CD4-positive, alpha-beta memory T cell (primary cell): ENCODE measurements around the gene FBXW8. TPM values are rescaled to one million over a fixed set of nuclear protein-coding genes. Genes with fewer than 3 reads are reported as not detected.

Source experiments
- CTCF ChIA-PET: fragments of 350-600 bp; sonication (Branson Sonifier 250); formaldehyde crosslinking; loops from one replicate; lab custom pipeline; 2021; ENCODE audit warnings: inconsistent platforms; ENCODE audit not compliant: partially characterized antibody; lab: Charles Lee
- POLR2A ChIA-PET: fragments of 350-600 bp; sonication (Branson Sonifier 250); formaldehyde crosslinking; loops from one replicate; lab custom pipeline; 2021; ENCODE audit not compliant: partially characterized antibody; lab: Charles Lee
- DNase-seq, 5 donors: peaks; one replicate each; pipeline versions ENCODE4 v3.0.0 to v3.0.0-alpha.2; 2020 to 2022; ENCODE audit warnings: mixed read lengths in 1 of 5
- H3K27ac ChIP-seq: one replicate; pipeline ENCODE4 v1.7.0; 2013; ENCODE audit warnings: low read depth, low read length
- H3K27me3 ChIP-seq: 2 replicates; pipeline ENCODE4 v1.7.0; 2013; ENCODE audit warnings: mild to moderate bottlenecking, low read length, moderate library complexity; ENCODE audit not compliant: insufficient read depth
- H3K36me3 ChIP-seq: 2 replicates; pipeline ENCODE4 v1.7.0; 2013; ENCODE audit warnings: mild to moderate bottlenecking, low read length, moderate library complexity; ENCODE audit not compliant: insufficient read depth
- H3K4me1 ChIP-seq: 2 replicates; pipeline ENCODE4 v1.7.0; 2013; ENCODE audit warnings: mild to moderate bottlenecking, low read length, moderate library complexity; ENCODE audit not compliant: insufficient read depth
- H3K4me3 ChIP-seq, 2 donors: one replicate each; pipeline ENCODE4 v1.7.0; 2013; ENCODE audit warnings: low read length in 2 of 2, mild to moderate bottlenecking in 1 of 2
- H3K9me3 ChIP-seq, 2 donors: one replicate each; pipeline ENCODE4 v1.7.0; 2013; ENCODE audit warnings: low read length in 2 of 2, control low read depth in 1 of 2; ENCODE audit not compliant: control insufficient read depth in 1 of 2
- H3K27ac Mint-ChIP-seq, 7 donors: one replicate each; pipeline ENCODE4 v1.8.0; 2020 to 2021; ENCODE audit warnings: mixed read lengths in 7 of 7, mild to moderate bottlenecking in 6 of 7, inconsistent platforms in 3 of 7, moderate library complexity in 3 of 7
- H3K27me3 Mint-ChIP-seq, 2 donors: one replicate each; pipeline ENCODE4 v1.8.0; 2020 to 2021; ENCODE audit warnings: mixed read lengths in 2 of 2
- H3K36me3 Mint-ChIP-seq, 2 donors: one replicate each; pipeline ENCODE4 v1.8.0; 2020 to 2021; ENCODE audit warnings: mixed read lengths in 2 of 2, inconsistent platforms in 1 of 2, mild to moderate bottlenecking in 1 of 2
- H3K4me1 Mint-ChIP-seq, 4 donors: one replicate each; pipeline ENCODE4 v1.8.0; 2020 to 2021; ENCODE audit warnings: mixed read lengths in 4 of 4, mild to moderate bottlenecking in 1 of 4
- H3K4me3 Mint-ChIP-seq, 8 donors: one replicate each; pipeline ENCODE4 v1.8.0; 2020 to 2021; ENCODE audit warnings: mixed read lengths in 8 of 8, mild to moderate bottlenecking in 7 of 8, moderate library complexity in 6 of 8, inconsistent platforms in 3 of 8
- H3K9me3 Mint-ChIP-seq, 8 donors: one replicate each; pipeline ENCODE4 v1.8.0; 2020 to 2021; ENCODE audit warnings: mixed read lengths in 8 of 8, mild to moderate bottlenecking in 5 of 8, inconsistent platforms in 3 of 8, moderate library complexity in 1 of 8
- intact Hi-C: fragments of 100-400 bp; cut with micrococcal nuclease; formaldehyde crosslinking; loops from one replicate; pipeline ENCODE4 v1.15.1; 2023
- polyA plus RNA-seq, 2 donors: library from polyadenylated mRNA; unstranded; fragments of 300-500 nt; fragmentation: Illumina TruSeq; gene quantifications; one replicate each; pipeline ENCODE4 v1.2.3, GENCODE V29; 2021
- total RNA-seq, 2 experiments: library from RNA; stranded (reverse); gene quantifications; one replicate each; pipeline ENCODE4 v1.2.3, GENCODE V29; 2021

Gene FBXW8
- total and polyA plus RNA-seq, 4 experiments from 2014 or later: 2.3 to 10.2 (median 7.0) TPM

GRCh38 chr12:117023998-117024960 lies 113.5 kb downstream of the FBXW8 start:
- peak overlapping the region in 1 of 7 donors; percentile 66 for H3K27ac Mint-ChIP-seq
- intact Hi-C loops: loop anchor here (10.0 kb wide), 1 partner anchor 319 kb away; no protein-coding TSS in a partner anchor

GRCh38 chr12:117024961-117025480 lies 114.3 kb downstream of the FBXW8 start:
- DNase-seq: no peak
- H3K36me3 Mint-ChIP-seq: peaks cover 27 to 34% of the 10 kb centered on the region in 2 donors
- intact Hi-C loops: loop anchor here (1.0 to 10.0 kb wide), 2 partner anchors 94 to 320 kb away; no protein-coding TSS in a partner anchor
- H3K27ac ChIP-seq: no peak overlapping the region
- no peaks in the 10 kb centered on the region for H3K9me3 Mint-ChIP-seq
- no peaks in the 10 kb centered on the region for H3K9me3 ChIP-seq
- ChIA-PET CTCF (interaction anchor here (0.7 to 10.3 kb wide), 10 partner anchors 8 to 322 kb away, joined by 3 to 187 read pairs (median 7); no protein-coding TSS in a partner anchor), POLR2A (no interaction called here)
- H3K4me3 ChIP-seq: no peak overlapping the region
- peak overlapping the region in 1 of 7 donors; percentile 29 for H3K27ac Mint-ChIP-seq
- peaks cover 19% of the 10 kb centered on the region for H3K36me3 ChIP-seq
- H3K27me3 Mint-ChIP-seq: no peaks in the 10 kb centered on the region
- peaks cover 6% of the 10 kb centered on the region for H3K4me1 ChIP-seq
- peak overlapping the region in 1 of 8 donors; percentile 23 for H3K4me3 Mint-ChIP-seq
- H3K4me1 Mint-ChIP-seq: peaks cover 0 to 10% (median 5%) of the 10 kb centered on the region in 4 donors
- no peaks in the 10 kb centered on the region for H3K27me3 ChIP-seq

More at GRCh38 chr12:117023998-117024960, 113.5 kb downstream of the FBXW8 start:
- Mint-ChIP-seq H3K36me3 (peaks cover 25 to 35% of the 10 kb centered on the region in 2 donors), H3K9me3 (no peaks in the 10 kb centered on the region), H3K4me3 (peak overlapping the region in 1 of 8 donors; percentile 21), H3K27me3 (no peaks in the 10 kb centered on the region), H3K4me1 (peaks cover 0 to 10% (median 5%) of the 10 kb centered on the region in 4 donors)
- Histone ChIP-seq H3K27ac (no peak overlapping the region), H3K27me3 (no peaks in the 10 kb centered on the region), H3K36me3 (peaks cover 19% of the 10 kb centered on the region), H3K4me3 (no peak overlapping the region), H3K9me3 (no peaks in the 10 kb centered on the region), H3K4me1 (peaks cover 6% of the 10 kb centered on the region)
- CTCF ChIA-PET: interaction anchor here (0.7 to 10.3 kb wide), 4 partner anchors 10 to 321 kb away, joined by 3 to 187 read pairs (median 14); no protein-coding TSS in a partner anchor
- no peak for DNase-seq
- POLR2A ChIA-PET: no interaction called here

- Histone ChIP-seq H3K4me3 (no peak overlapping the region), H3K27me3 (no peaks in the 10 kb centered on the region), H3K9me3 (no peaks in the 10 kb centered on the region), H3K4me1 (peaks cover 6% of the 10 kb centered on the region), H3K36me3 (peaks cover 19% of the 10 kb centered on the region), H3K27ac (no peak overlapping the region)
- peak; percentile 39 to 52 (median 40) for DNase-seq
- intact Hi-C loops: loop anchor here (1.0 to 10.0 kb wide), 2 partner anchors 94 to 321 kb away; no protein-coding TSS in a partner anchor
- Mint-ChIP-seq H3K9me3 (no peaks in the 10 kb centered on the region), H3K4me1 (peaks cover 0 to 10% (median 5%) of the 10 kb centered on the region in 4 donors), H3K27me3 (no peaks in the 10 kb centered on the region), H3K4me3 (peak overlapping the region in 1 of 8 donors; percentile 23), H3K36me3 (peaks cover 27 to 31% of the 10 kb centered on the region in 2 donors), H3K27ac (peak overlapping the region in 5 of 7 donors; percentile 25 to 82 (median 59))
- ChIA-PET CTCF (interaction anchor here (0.8 to 10.3 kb wide), 13 partner anchors 9 to 322 kb away, joined by 3 to 187 read pairs (median 7); no protein-coding TSS in a partner anchor), POLR2A (no interaction called here)
Measured at GRCh38 chr12:117025481-117026151, 114.9 kb downstream of the FBXW8 start.

GRCh38 chr12:117026343-117026742 lies 115.6 kb downstream of the FBXW8 start:
- Mint-ChIP-seq H3K27me3 (no peaks in the 10 kb centered on the region), H3K4me3 (no peak overlapping the region), H3K27ac (no peak overlapping the region), H3K9me3 (no peaks in the 10 kb centered on the region), H3K36me3 (peaks cover 25 to 27% of the 10 kb centered on the region in 2 donors), H3K4me1 (peaks cover 0 to 10% (median 5%) of the 10 kb centered on the region in 4 donors)
- no peak overlapping the region for H3K4me3 ChIP-seq
- peaks cover 19% of the 10 kb centered on the region for H3K36me3 ChIP-seq
- CTCF ChIA-PET: interaction anchor here (0.8 to 10.3 kb wide), 12 partner anchors 9 to 107 kb away, joined by 3 to 187 read pairs (median 6); no protein-coding TSS in a partner anchor
- H3K27me3 ChIP-seq: no peaks in the 10 kb centered on the region
- POLR2A ChIA-PET: no interaction called here
- no peak overlapping the region for H3K27ac ChIP-seq
- intact Hi-C loops: loop anchor here (10.0 kb wide), 1 partner anchor 322 kb away; no protein-coding TSS in a partner anchor
- no peak for DNase-seq
- no peaks in the 10 kb centered on the region for H3K9me3 ChIP-seq
- peaks cover 6% of the 10 kb centered on the region for H3K4me1 ChIP-seq

GRCh38 chr12:117026921-117027250 lies 116.1 kb downstream of the FBXW8 start:
- H3K36me3 Mint-ChIP-seq: peaks cover 25 to 27% of the 10 kb centered on the region in 2 donors
- Histone ChIP-seq H3K27ac (no peak overlapping the region), H3K4me3 (no peak overlapping the region), H3K9me3 (no peaks in the 10 kb centered on the region), H3K36me3 (peaks cover 19% of the 10 kb centered on the region), H3K4me1 (peaks cover 6% of the 10 kb centered on the region), H3K27me3 (no peaks in the 10 kb centered on the region)
- CTCF ChIA-PET: interaction anchor here (0.6 to 10.3 kb wide), 12 partner anchors 10 to 1172 kb away, joined by 3 to 187 read pairs (median 6); no protein-coding TSS in a partner anchor
- H3K9me3 Mint-ChIP-seq: no peaks in the 10 kb centered on the region
- no peak overlapping the region for H3K27ac Mint-ChIP-seq
- no peak for DNase-seq
- intact Hi-C loops: loop anchor here (10.0 kb wide), 1 partner anchor 322 kb away; no protein-coding TSS in a partner anchor
- H3K4me3 Mint-ChIP-seq: no peak overlapping the region
- POLR2A ChIA-PET: no interaction called here
- H3K4me1 Mint-ChIP-seq: peaks cover 0 to 10% (median 4%) of the 10 kb centered on the region in 4 donors
- H3K27me3 Mint-ChIP-seq: no peaks in the 10 kb centered on the region

- intact Hi-C loops: loop anchor here (10.0 kb wide), 1 partner anchor 323 kb away; no protein-coding TSS in a partner anchor
- POLR2A ChIA-PET: no interaction called here
Measured at GRCh38 chr12:117027251-117028086, 116.7 kb downstream of the FBXW8 start.

More at GRCh38 chr12:117027251-117028086, 116.7 kb downstream of the FBXW8 start:
- Histone ChIP-seq H3K4me3 (no peak overlapping the region), H3K4me1 (peaks cover 6% of the 10 kb centered on the region), H3K27ac (no peak overlapping the region), H3K9me3 (no peaks in the 10 kb centered on the region), H3K27me3 (no peaks in the 10 kb centered on the region), H3K36me3 (peaks cover 19% of the 10 kb centered on the region)
- no peaks in the 10 kb centered on the region for H3K27me3 Mint-ChIP-seq
- no peak overlapping the region for H3K4me3 Mint-ChIP-seq
- no peak for DNase-seq
- H3K36me3 Mint-ChIP-seq: peaks cover 25 to 27% of the 10 kb centered on the region in 2 donors
- peaks cover 0 to 10% (median 4%) of the 10 kb centered on the region in 4 donors for H3K4me1 Mint-ChIP-seq
- no peak overlapping the region for H3K27ac Mint-ChIP-seq
- CTCF ChIA-PET: interaction anchor here (0.6 to 10.3 kb wide), 8 partner anchors 9 to 1171 kb away, joined by 3 to 187 read pairs (median 7); no protein-coding TSS in a partner anchor
- H3K9me3 Mint-ChIP-seq: no peaks in the 10 kb centered on the region
